Measurements from ENCODE around the gene ARHGAP24. TPM values are rescaled to one million over a fixed set of nuclear protein-coding genes. Genes with fewer than 3 reads are reported as not detected.
A peak's percentile ranks its signal among the peaks of the same experiment; 100 is the strongest.
"Not testable (repeated sequence)": the region's sequence is repeated elsewhere in the genome, so short reads cannot be mapped to it uniquely, and the experiment has no call there.

The ARHGAP24 gene
- total RNA-seq, 1 experiment from 2014 or later = 1.5 TPM

- Histone ChIP-seq H3K27me3 (no peaks in the 10 kb centered on the region), H3K9me3 (no peaks in the 10 kb centered on the region), H3K36me3 (no peaks in the 10 kb centered on the region), H3K4me3 (no peak overlapping the region)
- peak; percentile 91 for DNase-seq
Observed at GRCh38 chr4:85953651-85954018, 478.7 kb downstream of the ARHGAP24 start.

DNA sequence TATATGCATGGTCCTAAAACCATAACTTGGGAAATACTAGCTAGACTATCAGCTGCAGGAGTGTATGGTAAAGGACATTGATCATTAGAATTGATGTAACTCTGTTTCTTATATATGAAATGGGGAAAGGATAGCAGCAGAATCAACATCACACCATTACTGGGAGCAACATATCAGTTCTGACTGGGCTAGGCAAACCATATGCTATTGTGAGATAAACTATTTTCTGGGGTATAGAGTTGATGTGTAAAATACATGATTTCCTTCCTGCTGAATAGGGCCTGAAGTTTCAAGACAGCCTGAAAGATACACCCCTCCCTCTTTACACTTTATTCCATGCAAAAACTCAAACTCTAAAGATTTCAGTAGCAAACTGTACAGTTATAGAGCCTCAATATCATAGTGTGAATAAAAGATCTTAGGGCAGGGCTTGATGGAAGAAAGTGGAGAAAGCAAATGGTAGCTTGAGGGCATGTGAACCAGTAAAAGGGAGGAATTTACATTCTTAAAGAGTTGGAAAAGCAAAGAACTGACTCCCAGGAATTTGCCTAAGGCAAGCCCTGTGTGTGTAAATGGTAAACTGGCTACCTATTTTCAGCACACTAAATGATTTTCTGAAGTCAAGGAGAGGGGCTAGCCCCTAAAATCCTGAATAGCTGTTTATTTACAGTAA lies 480.8 kb downstream of the ARHGAP24 start:
- Histone ChIP-seq H3K9me3 (no peaks in the 10 kb centered on the region), H3K27me3 (no peaks in the 10 kb centered on the region), H3K36me3 (no peaks in the 10 kb centered on the region; the same call in 1 of the 2 replicates), H3K4me3 (no peak overlapping the region)
- no peak for DNase-seq

DNA sequence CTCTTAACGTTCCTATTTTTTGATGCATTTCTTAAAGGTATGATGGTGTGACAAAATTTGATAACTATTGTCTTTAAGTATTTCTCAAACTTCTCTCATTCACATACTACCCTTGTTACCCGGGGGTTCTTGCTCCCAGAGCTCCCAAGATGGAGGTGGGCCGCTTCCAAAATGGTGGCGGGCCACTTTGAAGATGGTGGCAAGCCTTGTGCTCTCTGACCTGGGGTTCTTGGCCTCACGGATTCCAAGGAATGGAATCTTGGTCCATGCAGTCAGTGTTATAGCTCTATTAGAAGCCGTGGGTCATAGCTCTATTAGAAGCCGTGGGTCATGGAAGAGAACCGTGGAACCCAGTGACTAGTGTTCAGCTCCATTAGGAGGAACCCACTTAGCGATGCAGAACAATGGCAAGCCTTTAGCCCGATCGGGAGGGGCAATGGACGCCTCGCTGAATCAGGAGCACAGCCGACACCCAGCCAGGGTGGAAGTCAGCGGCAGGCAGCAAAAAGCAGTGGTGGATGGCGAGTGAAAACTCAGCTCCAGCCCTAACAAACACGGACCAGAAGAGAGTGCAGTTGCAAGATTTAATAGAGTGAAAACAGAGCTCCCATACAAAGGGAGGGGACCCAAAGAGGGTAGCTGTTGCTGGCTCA lies 481.5 kb downstream of the ARHGAP24 start:
- no peak for DNase-seq
- H3K9me3 ChIP-seq = no peaks in the 10 kb centered on the region
- H3K36me3 ChIP-seq = no peaks in the 10 kb centered on the region; the same call in 1 of the 2 replicates
- H3K4me3 ChIP-seq = no peak overlapping the region
- H3K27me3 ChIP-seq = no peaks in the 10 kb centered on the region

- Histone ChIP-seq H3K9me3 (no peaks in the 10 kb centered on the region), H3K36me3 (no peaks in the 10 kb centered on the region; the same call in 1 of the 2 replicates), H3K4me3 (no peak overlapping the region), H3K27me3 (no peaks in the 10 kb centered on the region)
- DNase-seq = no peak
Observed at GRCh38 chr4:85961887-85962286, 486.9 kb downstream of the ARHGAP24 start.

DNA sequence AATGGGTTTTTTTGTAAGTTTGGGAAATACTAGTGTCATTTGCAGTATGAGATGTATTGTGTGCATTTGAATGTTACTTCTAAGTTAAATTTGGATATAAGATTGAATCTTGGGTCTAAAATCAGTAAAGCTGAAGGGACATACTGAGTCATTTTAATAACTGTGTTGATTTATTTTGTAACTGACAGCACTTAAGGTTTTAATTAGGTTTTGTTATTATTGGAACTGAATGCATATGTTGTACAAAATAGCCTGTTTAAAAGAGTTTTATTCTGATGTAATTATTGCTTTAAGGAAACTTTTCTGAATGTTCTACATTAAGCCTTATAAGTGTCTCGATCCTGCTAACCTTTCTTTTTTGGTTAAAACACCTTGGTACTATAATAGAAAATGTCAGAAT lies 488.3 kb downstream of the ARHGAP24 start:
- no peaks in the 10 kb centered on the region for H3K27me3 ChIP-seq
- DNase-seq = no peak
- no peaks in the 10 kb centered on the region; the same call in 1 of the 2 replicates for H3K36me3 ChIP-seq
- H3K9me3 ChIP-seq = no peaks in the 10 kb centered on the region
- no peak overlapping the region for H3K4me3 ChIP-seq

DNA sequence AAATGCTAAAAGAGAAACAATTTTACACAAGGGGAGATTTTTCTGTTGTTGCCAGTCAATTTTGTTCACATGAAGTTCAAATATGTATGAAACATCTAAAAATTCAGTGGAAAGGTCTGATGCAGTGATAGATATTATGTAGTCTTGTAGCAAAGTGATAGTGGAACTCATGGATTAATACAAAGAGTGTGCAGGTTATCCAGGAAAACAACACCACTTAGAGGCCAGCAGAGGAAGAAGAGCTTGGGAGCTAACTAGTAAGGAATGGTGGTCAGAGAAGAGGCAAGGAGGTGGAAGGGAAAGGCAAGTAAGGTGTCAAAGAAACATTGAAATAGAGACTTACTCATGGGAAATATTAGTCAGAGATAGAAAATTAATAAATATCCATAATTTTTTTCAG lies 489.3 kb downstream of the ARHGAP24 start:
- Histone ChIP-seq H3K9me3 (no peaks in the 10 kb centered on the region), H3K27me3 (no peaks in the 10 kb centered on the region), H3K36me3 (no peaks in the 10 kb centered on the region; the same call in 1 of the 2 replicates), H3K4me3 (no peak overlapping the region)
- no peak for DNase-seq

DNA sequence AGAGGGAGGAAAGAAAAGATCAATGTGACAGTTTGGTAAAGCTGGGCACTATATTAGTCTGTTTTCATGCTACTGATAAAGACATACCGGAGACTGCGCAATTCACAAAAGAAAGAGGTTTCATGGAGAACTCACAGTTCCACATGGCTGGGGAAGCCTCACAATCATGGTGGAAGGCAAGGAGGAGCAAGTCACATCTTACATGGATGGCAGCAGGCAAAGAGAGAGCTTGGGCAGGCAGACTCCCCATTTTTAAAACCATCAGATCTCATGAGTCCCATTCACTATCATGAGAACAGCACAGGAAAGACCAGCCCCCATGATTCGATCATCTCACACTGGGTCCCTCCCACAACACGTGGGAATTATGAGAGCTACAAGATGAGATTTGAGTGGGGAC lies 490.1 kb downstream of the ARHGAP24 start:
- H3K9me3 ChIP-seq, DNase-seq: not testable (repeated sequence)

DNA sequence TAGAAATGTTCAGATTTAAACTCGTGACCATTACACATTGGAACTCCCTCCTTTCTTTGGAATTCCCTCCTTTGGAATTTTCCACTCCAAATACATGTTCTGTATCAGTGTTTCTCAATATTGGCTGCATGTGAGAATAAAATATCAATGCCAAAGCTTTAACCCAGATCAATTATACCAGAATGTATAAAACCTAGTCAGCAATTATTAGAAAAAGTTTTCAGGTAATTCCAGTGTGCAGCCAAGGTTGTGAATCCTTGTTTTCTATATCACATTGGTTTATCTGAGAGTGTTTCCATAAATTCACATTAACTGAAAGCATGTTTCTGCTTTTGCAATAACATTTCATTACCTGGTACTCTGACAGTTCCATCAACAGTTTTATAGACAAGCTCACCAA lies 490.6 kb downstream of the ARHGAP24 start:
- H3K4me3 ChIP-seq = no peak overlapping the region
- DNase-seq = no peak
- H3K36me3 ChIP-seq = no peaks in the 10 kb centered on the region
- no peaks in the 10 kb centered on the region for H3K27me3 ChIP-seq
- H3K9me3 ChIP-seq = no peaks in the 10 kb centered on the region

More for the DNA sequence above, 490.1 kb downstream of the ARHGAP24 start:
- H3K27me3 ChIP-seq, H3K4me3 ChIP-seq, H3K36me3 ChIP-seq: not testable (repeated sequence)

DNA sequence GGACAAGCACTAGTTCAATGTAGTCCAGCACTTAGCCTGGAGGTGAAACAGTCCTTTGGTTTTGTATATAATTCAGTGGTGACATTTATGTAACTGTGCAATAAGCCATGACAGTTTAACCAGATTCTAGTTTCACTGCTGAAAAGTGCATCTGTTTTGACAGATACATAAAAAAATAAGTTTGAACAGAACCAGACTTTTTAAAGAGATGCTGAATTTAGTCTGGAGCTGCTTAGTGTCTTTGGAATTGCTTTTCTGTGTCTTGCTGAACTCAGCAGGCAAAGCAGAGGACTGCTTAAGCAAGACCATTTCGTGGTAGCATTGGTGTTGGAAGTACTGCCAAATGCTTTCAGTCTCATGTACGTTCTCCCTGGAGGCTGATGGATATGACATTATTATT lies 491.4 kb downstream of the ARHGAP24 start:
- H3K36me3 ChIP-seq = no peaks in the 10 kb centered on the region
- no peak for DNase-seq
- H3K9me3 ChIP-seq = no peaks in the 10 kb centered on the region
- no peak overlapping the region for H3K4me3 ChIP-seq
- no peaks in the 10 kb centered on the region for H3K27me3 ChIP-seq

- Histone ChIP-seq H3K9me3 (no peaks in the 10 kb centered on the region), H3K4me3 (no peak overlapping the region), H3K27me3 (no peaks in the 10 kb centered on the region), H3K36me3 (no peaks in the 10 kb centered on the region)
- no peak for DNase-seq
Observed at GRCh38 chr4:85967872-85968271, 492.9 kb downstream of the ARHGAP24 start.

- no peaks in the 10 kb centered on the region for H3K27me3 ChIP-seq
- H3K9me3 ChIP-seq = peaks cover 2% of the 10 kb centered on the region; the same call in 1 of the 2 replicates
- no peaks in the 10 kb centered on the region for H3K36me3 ChIP-seq
- no peak overlapping the region for H3K4me3 ChIP-seq
- no peak for DNase-seq
Observed at GRCh38 chr4:85968945-85969819, 494.2 kb downstream of the ARHGAP24 start.

GRCh38 chr4:85970535-85970934 lies 495.6 kb downstream of the ARHGAP24 start:
- H3K4me3 ChIP-seq = no peak overlapping the region
- peaks cover 2% of the 10 kb centered on the region; the same call in 1 of the 2 replicates for H3K9me3 ChIP-seq
- H3K27me3 ChIP-seq = no peaks in the 10 kb centered on the region
- no peaks in the 10 kb centered on the region; the same call in 1 of the 2 replicates for H3K36me3 ChIP-seq
- DNase-seq = no peak

DNA sequence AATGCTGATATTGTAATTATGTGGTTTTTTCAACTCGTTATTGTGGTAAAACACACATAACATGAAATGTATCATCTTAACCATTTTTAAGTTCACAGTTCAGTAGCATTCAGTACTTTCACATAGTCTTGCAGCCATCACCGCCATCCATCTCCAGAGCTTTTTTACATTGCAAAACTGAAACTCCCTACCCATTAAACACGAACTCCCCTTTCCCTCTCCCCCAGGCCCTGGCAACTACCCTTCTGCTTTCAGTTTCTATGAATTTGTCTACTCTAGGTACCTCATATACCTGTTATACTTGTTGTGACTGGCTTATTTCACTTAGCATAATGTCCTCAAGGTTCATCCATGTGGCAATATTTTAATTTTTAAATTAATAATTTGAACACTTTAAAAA lies 504.3 kb downstream of the ARHGAP24 start:
- Histone ChIP-seq H3K4me3 (no peak overlapping the region), H3K27me3 (no peaks in the 10 kb centered on the region), H3K36me3 (no peaks in the 10 kb centered on the region; the same call in 1 of the 2 replicates), H3K9me3 (no peaks in the 10 kb centered on the region; the same call in 1 of the 2 replicates)
- no peak for DNase-seq

DNA sequence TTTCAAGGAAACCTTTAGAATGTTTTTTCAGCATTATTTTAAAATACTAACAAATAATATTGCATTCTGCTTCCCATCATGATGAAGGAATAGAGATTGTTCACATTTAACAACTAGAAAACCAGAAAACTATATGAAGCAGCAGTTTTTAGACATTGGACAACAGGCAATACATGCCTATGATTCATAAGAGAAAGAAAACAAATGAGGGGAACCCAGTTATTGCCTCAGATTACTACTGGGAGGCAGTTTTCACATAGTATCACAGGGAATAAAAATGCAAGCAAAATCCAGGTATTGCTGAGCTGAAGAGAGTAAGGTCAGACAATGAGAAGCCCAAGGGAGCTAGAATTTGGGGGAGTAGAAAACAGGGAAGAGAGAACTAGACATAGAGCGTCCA lies 511.3 kb downstream of the ARHGAP24 start:
- no peaks in the 10 kb centered on the region for H3K36me3 ChIP-seq
- H3K27me3 ChIP-seq = no peaks in the 10 kb centered on the region
- DNase-seq = no peak
- H3K9me3 ChIP-seq = no peaks in the 10 kb centered on the region; the same call in 1 of the 2 replicates
- no peak overlapping the region for H3K4me3 ChIP-seq

GRCh38 chr4:85993641-85994040 lies 518.7 kb downstream of the ARHGAP24 start:
- Histone ChIP-seq H3K27me3 (no peaks in the 10 kb centered on the region), H3K36me3 (no peaks in the 10 kb centered on the region), H3K4me3 (no peak overlapping the region), H3K9me3 (no peaks in the 10 kb centered on the region)
- DNase-seq = no peak

DNA sequence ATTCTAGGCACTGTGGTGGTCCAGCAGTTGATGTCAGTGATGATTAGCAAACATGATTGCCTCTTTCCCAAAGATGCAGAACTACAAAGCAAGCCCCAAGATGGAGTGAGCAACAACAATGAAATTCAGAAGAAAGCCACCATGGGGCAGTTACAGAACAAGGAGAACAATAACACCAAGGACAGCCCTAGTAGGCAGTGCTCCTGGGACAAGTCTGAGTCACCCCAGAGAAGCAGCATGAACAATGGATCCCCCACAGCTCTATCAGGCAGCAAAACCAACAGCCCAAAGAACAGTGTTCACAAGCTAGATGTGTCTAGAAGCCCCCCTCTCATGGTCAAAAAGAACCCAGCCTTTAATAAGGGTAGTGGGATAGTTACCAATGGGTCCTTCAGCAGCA lies 519.6 kb downstream of the ARHGAP24 start:
- Histone ChIP-seq H3K4me3 (no peak overlapping the region), H3K36me3 (no peaks in the 10 kb centered on the region), H3K27me3 (no peaks in the 10 kb centered on the region), H3K9me3 (no peaks in the 10 kb centered on the region)
- DNase-seq = no peak

GRCh38 chr4:85995361-85995760 lies 520.4 kb downstream of the ARHGAP24 start:
- Histone ChIP-seq H3K36me3 (no peaks in the 10 kb centered on the region), H3K4me3 (no peak overlapping the region), H3K27me3 (no peaks in the 10 kb centered on the region), H3K9me3 (no peaks in the 10 kb centered on the region)
- no peak for DNase-seq

All from MG63 (cell line).